K562 (cell line): ENCODE data around the gene TMPO. TPM values are rescaled to one million over a fixed set of nuclear protein-coding genes. Genes with fewer than 3 reads are reported as not detected.
A peak's percentile ranks its signal among the peaks of the same experiment; 100 is the strongest.

Experiments
- BCL6 ChIP-seq: fragments of 250-450 bp; sonication (Bioruptor Pico); IDR thresholded peaks from 2 replicates; pipeline ENCODE4 v1.4.0; 2020
- CBFA2T3 ChIP-seq: fragments of 450-650 bp; IDR thresholded peaks from 2 replicates; pipeline ENCODE4 v1.6.1; 2017
- ELF1 ChIP-seq: fragments of 200-800 bp; sonication (Bioruptor generic); IDR thresholded peaks from 2 replicates; pipeline ENCODE4 v1.6.1; 2016; ENCODE audit warnings: missing genetic modification characterization, missing compliant biosample characterization
- FOXA1 ChIP-seq: fragments of 450-650 bp; IDR thresholded peaks from 2 replicates; pipeline ENCODE4 v1.6.1; 2016; ENCODE audit warnings: mild to moderate bottlenecking, borderline replicate concordance
- KLF1 ChIP-seq: fragments of 450-650 bp; IDR thresholded peaks from 2 replicates; pipeline ENCODE4 v1.6.1; 2016; ENCODE audit warnings: missing genetic modification characterization, missing compliant biosample characterization
- LEF1 ChIP-seq: fragments of 450-650 bp; IDR thresholded peaks from 2 replicates; pipeline ENCODE4 v1.6.1; 2016; ENCODE audit warnings: mild to moderate bottlenecking
- MYC ChIP-seq, 2 experiments: fragments of 250-450 bp in 1 of 2; sonication (Bioruptor Pico) in 1 of 2; IDR thresholded peaks; 2 replicates each; pipeline versions ENCODE4 v1.5.1 to v1.6.1; 2012 to 2021; ENCODE audit warnings: low read depth in 2 of 2, borderline replicate concordance in 1 of 2, improper control_type of control experiment in 1 of 2, low read length in 1 of 2, mild to moderate bottlenecking in 1 of 2, moderate library complexity in 1 of 2
- PHF20 ChIP-seq: fragments of 450-650 bp; IDR thresholded peaks from 2 replicates; pipeline ENCODE4 v1.6.1; 2018; ENCODE audit not compliant: partially characterized antibody
- RB1 ChIP-seq: fragments of 450-650 bp; IDR thresholded peaks from 2 replicates; pipeline ENCODE4 v1.6.1; 2017; ENCODE audit warnings: low read depth, mild to moderate bottlenecking
- RUNX1 ChIP-seq: sonication (generic); IDR thresholded peaks from 2 replicates; pipeline ENCODE4 v1.6.1; 2016; ENCODE audit warnings: antibody characterized with exemption, low read depth
- SMAD3 ChIP-seq: fragments of 450-650 bp; formaldehyde crosslinking; conservative IDR thresholded peaks from 2 replicates; pipeline ENCODE4 v1.4.0; 2020; ENCODE audit warnings: mild to moderate bottlenecking
- STAT6 ChIP-seq: sonication (generic); formaldehyde crosslinking; IDR thresholded peaks from 2 replicates; pipeline ENCODE4 v1.8.1; 2023; ENCODE audit warnings: mild to moderate bottlenecking, missing genetic modification reagents
- TEAD4 ChIP-seq, 2 experiments: sonication (generic) in 1 of 2; formaldehyde crosslinking in 1 of 2; IDR thresholded peaks; 2 replicates each; pipeline versions ENCODE4 v1.6.1 to v1.8.0; 2012 to 2022; ENCODE audit warnings: borderline replicate concordance in 1 of 2, inconsistent platforms in 1 of 2, low read length in 1 of 2, mild to moderate bottlenecking in 1 of 2, missing genetic modification reagents in 1 of 2
- ZNF143 ChIP-seq: sonication (generic); formaldehyde crosslinking; IDR thresholded peaks from 2 replicates; pipeline ENCODE4 v1.9.0; 2022; ENCODE audit warnings: mild to moderate bottlenecking, missing genetic modification reagents
- ZNF324 ChIP-seq: fragments of 250-450 bp; sonication (Bioruptor Pico); IDR thresholded peaks from 2 replicates; pipeline ENCODE4 v1.4.0; 2020; ENCODE audit warnings: mild to moderate bottlenecking
- ZNF507 ChIP-seq: conservative IDR thresholded peaks from 2 replicates; pipeline ENCODE4 v1.6.1; 2017; ENCODE audit warnings: missing genetic modification characterization, missing compliant biosample characterization
- ZZZ3 ChIP-seq: fragments of 450-650 bp; IDR thresholded peaks from 2 replicates; pipeline ENCODE4 v1.6.1; 2016; ENCODE audit warnings: antibody characterized with exemption, mild to moderate bottlenecking, moderate library complexity
- polyA plus RNA-seq, 8 experiments: library from polyadenylated mRNA; depleted of rRNA in 4 of 8; stranded (reverse) in 5 of 8; unstranded in 3 of 8; fragments of >200 nt; fragmentation: Nextera tagmentation in 2 of 8; fragmentation: Illumina TruSeq in 1 of 8; extraction: Ambion mirVana in 2 of 8; extraction: Trizol in 1 of 8; gene quantifications; 2 replicates each; pipeline versions ENCODE4 v1.2.1 to v1.2.3, GENCODE V29; 2011 to 2014; ENCODE audit warnings: inconsistent platforms in 1 of 8, missing spikeins in 1 of 8
- total RNA-seq, 7 experiments: library from RNA; depleted of rRNA in 6 of 7; stranded (reverse); fragments of >200 nt in 6 of 7; fragmentation: Illumina TruSeq in 2 of 7; extraction: Trizol in 2 of 7; gene quantifications; 2 replicates each; pipeline versions ENCODE4 v1.2.1 to v1.2.3, GENCODE V29; 2011 to 2021; ENCODE audit warnings: low replicate concordance in 1 of 7
- TF ChIP-seq, protein P1 (sequence below): sonication (generic); formaldehyde crosslinking; IDR thresholded peaks from 2 replicates; pipeline ENCODE4 v1.8.0; 2022; ENCODE audit warnings: mild to moderate bottlenecking, missing genetic modification reagents
- TF ChIP-seq, protein P2 (sequence below): fragments of 450-650 bp; IDR thresholded peaks from 2 replicates; pipeline ENCODE4 v1.6.1; 2018; ENCODE audit warnings: mild to moderate bottlenecking, low read depth; ENCODE audit not compliant: partially characterized antibody

TMPO gene
- total and polyA plus RNA-seq, 9 of the 15 experiments (the other 6 are each of a cell fraction or from before 2014, with no cell fraction given), result 62.1 to 263 (median 182) TPM

- TF ChIP-seq SMAD3 (CRISPR knock-in tag) (peak; percentile 30; the same call in 1 of the 2 replicates), LEF1 (peak; percentile 94), RB1 (peak; percentile 60), ZNF143 (CRISPR knock-in tag) (no peak), ELF1 (tag) (peak; percentile 61; the same call in 1 of the 2 replicates), RUNX1 (no peak), BCL6 (CRISPR knock-in tag) (no peak), MYC (IDR thresholded peaks at IDR 0.05; ENCODE audit: low read depth, low read length) (peak; percentile 80), MYC (CRISPR knock-in tag; IDR thresholded peaks at IDR 0.05; ENCODE audit: borderline replicate concordance, low read depth) (peak; percentile 45; the same call in 1 of the 2 replicates), ZZZ3 (0 out of 2 replicates have a peak, but pooled peaks have one; percentile 44), CBFA2T3 (peak; percentile 33; the same call in 1 of the 2 replicates), PHF20 (peak; percentile 29), STAT6 (CRISPR knock-in tag) (peak; percentile 59; the same call in 1 of the 2 replicates), KLF1 (no peak), TEAD4 (IDR thresholded peaks at IDR 0.05; ENCODE audit: low read length) (peak; percentile 85), TEAD4 (CRISPR knock-in tag; IDR thresholded peaks at IDR 0.05; ENCODE audit: borderline replicate concordance) (no peak), ZNF324 (CRISPR knock-in tag) (no peak), FOXA1 (no peak), ZNF507 (no peak)
- TF ChIP-seq, protein P1, sequence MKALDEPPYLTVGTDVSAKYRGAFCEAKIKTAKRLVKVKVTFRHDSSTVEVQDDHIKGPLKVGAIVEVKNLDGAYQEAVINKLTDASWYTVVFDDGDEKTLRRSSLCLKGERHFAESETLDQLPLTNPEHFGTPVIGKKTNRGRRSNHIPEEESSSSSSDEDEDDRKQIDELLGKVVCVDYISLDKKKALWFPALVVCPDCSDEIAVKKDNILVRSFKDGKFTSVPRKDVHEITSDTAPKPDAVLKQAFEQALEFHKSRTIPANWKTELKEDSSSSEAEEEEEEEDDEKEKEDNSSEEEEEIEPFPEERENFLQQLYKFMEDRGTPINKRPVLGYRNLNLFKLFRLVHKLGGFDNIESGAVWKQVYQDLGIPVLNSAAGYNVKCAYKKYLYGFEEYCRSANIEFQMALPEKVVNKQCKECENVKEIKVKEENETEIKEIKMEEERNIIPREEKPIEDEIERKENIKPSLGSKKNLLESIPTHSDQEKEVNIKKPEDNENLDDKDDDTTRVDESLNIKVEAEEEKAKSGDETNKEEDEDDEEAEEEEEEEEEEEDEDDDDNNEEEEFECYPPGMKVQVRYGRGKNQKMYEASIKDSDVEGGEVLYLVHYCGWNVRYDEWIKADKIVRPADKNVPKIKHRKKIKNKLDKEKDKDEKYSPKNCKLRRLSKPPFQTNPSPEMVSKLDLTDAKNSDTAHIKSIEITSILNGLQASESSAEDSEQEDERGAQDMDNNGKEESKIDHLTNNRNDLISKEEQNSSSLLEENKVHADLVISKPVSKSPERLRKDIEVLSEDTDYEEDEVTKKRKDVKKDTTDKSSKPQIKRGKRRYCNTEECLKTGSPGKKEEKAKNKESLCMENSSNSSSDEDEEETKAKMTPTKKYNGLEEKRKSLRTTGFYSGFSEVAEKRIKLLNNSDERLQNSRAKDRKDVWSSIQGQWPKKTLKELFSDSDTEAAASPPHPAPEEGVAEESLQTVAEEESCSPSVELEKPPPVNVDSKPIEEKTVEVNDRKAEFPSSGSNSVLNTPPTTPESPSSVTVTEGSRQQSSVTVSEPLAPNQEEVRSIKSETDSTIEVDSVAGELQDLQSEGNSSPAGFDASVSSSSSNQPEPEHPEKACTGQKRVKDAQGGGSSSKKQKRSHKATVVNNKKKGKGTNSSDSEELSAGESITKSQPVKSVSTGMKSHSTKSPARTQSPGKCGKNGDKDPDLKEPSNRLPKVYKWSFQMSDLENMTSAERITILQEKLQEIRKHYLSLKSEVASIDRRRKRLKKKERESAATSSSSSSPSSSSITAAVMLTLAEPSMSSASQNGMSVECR, result peak; percentile 76; the same call in 1 of the 2 replicates
- TF ChIP-seq, protein P2, sequence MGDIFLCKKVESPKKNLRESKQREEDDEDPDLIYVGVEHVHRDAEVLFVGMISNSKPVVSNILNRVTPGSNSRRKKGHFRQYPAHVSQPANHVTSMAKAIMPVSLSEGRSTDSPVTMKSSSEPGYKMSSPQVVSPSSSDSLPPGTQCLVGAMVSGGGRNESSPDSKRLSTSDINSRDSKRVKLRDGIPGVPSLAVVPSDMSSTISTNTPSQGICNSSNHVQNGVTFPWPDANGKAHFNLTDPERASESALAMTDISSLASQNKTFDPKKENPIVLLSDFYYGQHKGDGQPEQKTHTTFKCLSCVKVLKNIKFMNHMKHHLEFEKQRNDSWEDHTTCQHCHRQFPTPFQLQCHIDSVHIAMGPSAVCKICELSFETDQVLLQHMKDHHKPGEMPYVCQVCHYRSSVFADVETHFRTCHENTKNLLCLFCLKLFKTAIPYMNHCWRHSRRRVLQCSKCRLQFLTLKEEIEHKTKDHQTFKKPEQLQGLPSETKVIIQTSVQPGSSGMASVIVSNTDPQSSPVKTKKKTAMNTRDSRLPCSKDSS, result no peak
Measured at GRCh38 chr12:98503592-98504367, 11.6 kb upstream of the TMPO start (continued).
